HepG2 (cell line): Measurements from ENCODE around the gene ZFAND2A. TPM values are rescaled to one million over a fixed set of nuclear protein-coding genes. Genes with fewer than 3 reads are reported as not detected.

Experiments
- ATAC-seq: fragments of 200-7000 bp; cut with Tn5 transposase; 3 replicates; pipeline ENCODE4 v1.9.1; 2020; ENCODE audit warnings: mild to moderate bottlenecking, moderate library complexity
- BruUV-seq: library from RNA; stranded (reverse); fragments of 400-500 nt; replicated peaks from 2 replicates; lab custom pipeline; 2021; lab: Mats Ljungman, UMichigan
- CTCF ChIA-PET: fragments of 300-600 bp; formaldehyde crosslinking; extraction: SDS; loops from one replicate; lab custom pipeline; 2021; ENCODE audit warnings: low total read pairs, inconsistent platforms, low intra/inter-chr PET ratio; lab: Yijun Ruan, JAX
- POLR2A ChIA-PET: fragments of 350-600 bp; sonication (Branson Sonifier 250); formaldehyde crosslinking; loops from one replicate; lab custom pipeline; 2020; ENCODE audit warnings: antibody characterized with exemption, inconsistent platforms; lab: Yijun Ruan, JAX
- DNase-seq: peaks from one replicate; pipeline ENCODE4 v3.0.0-alpha.2; 2015; ENCODE audit warnings: low spot score
- FAIRE-seq: peaks from 3 replicates; lab custom pipeline; 2011; peaks lifted over from hg19 to GRCh38; lab: Jason Lieb, UNC
- H2AFZ ChIP-seq: one replicate; pipeline ENCODE4 v1.6.1; 2011; ENCODE audit warnings: low read length, inconsistent platforms
- H3K27ac ChIP-seq: fragments of 300-600 bp; 3 replicates; pipeline ENCODE4 v1.8.0; 2011; ENCODE audit warnings: mixed run types, mild to moderate bottlenecking, mixed read lengths, low read length, inconsistent platforms; ENCODE audit not compliant: insufficient read depth; ENCODE audit errors: extremely low read length
- H3K27me3 ChIP-seq, 2 experiments: fragments of 200-600 bp in 1 of 2; 2 replicates in 1 of 2; 3 replicates in 1 of 2; pipeline versions ENCODE4 v1.6.0 to v1.8.0; 2011; ENCODE audit warnings: low read length in 2 of 2, mild to moderate bottlenecking in 2 of 2, moderate library complexity in 2 of 2, inconsistent platforms in 1 of 2; ENCODE audit not compliant: insufficient read depth in 2 of 2, control insufficient read depth in 1 of 2
- H3K36me3 ChIP-seq, 2 experiments: fragments of 200-600 bp in 1 of 2; replicated peaks in 1 of 2; 2 replicates in 1 of 2; 3 replicates in 1 of 2; pipeline versions ENCODE4 v1.5.1 to v1.8.0; 2011; ENCODE audit warnings: low read length in 2 of 2, inconsistent platforms in 1 of 2; ENCODE audit not compliant: insufficient read depth in 2 of 2, control insufficient read depth in 1 of 2
- H3K4me1 ChIP-seq: 2 replicates; pipeline ENCODE4 v1.5.1; 2012; ENCODE audit warnings: low read length, inconsistent platforms; ENCODE audit not compliant: insufficient read depth
- H3K4me2 ChIP-seq: 2 replicates; pipeline ENCODE4 v1.6.0; 2011; ENCODE audit warnings: low read depth, low read length, inconsistent platforms
- H3K4me3 ChIP-seq, 3 experiments: fragments of 200-600 bp in 1 of 3; sonication (generic), shearing (Covaris generic) in 1 of 3; replicated peaks in 1 of 3; 2 replicates each; pipeline ENCODE4 v1.5.1; 2011 to 2016; ENCODE audit warnings: low read length in 3 of 3, inconsistent platforms in 2 of 3, low read depth in 2 of 3, mild to moderate bottlenecking in 2 of 3, control low read depth in 1 of 3, mixed read lengths in 1 of 3; ENCODE audit not compliant: insufficient read depth in 1 of 3
- H3K79me2 ChIP-seq: one replicate; pipeline ENCODE4 v1.6.1; 2011; ENCODE audit warnings: low read length, inconsistent platforms; ENCODE audit not compliant: insufficient read depth
- H3K9ac ChIP-seq: 2 replicates; pipeline ENCODE4 v1.6.0; 2011; ENCODE audit warnings: mild to moderate bottlenecking, low read depth, low read length, inconsistent platforms; ENCODE audit not compliant: insufficient read depth
- H3K9me3 ChIP-seq: 2 replicates; pipeline ENCODE4 v1.5.1; 2012; ENCODE audit warnings: mild to moderate bottlenecking, low read length
- H4K20me1 ChIP-seq: 2 replicates; pipeline ENCODE4 v1.6.0; 2011; ENCODE audit warnings: inconsistent platforms, mild to moderate bottlenecking, low read length, moderate library complexity; ENCODE audit not compliant: insufficient read depth
- BCL3 ChIP-seq: sonication (generic); formaldehyde crosslinking; IDR thresholded peaks from 2 replicates; pipeline ENCODE4 v1.5.1; 2020; ENCODE audit warnings: mild to moderate bottlenecking, missing genetic modification reagents, moderate library complexity
- CEBPZ ChIP-seq: IDR thresholded peaks from 2 replicates; pipeline ENCODE4 v1.6.1; 2012; ENCODE audit warnings: low read length, improper control_type of control experiment
- HOMEZ ChIP-seq: IDR thresholded peaks from 2 replicates; pipeline ENCODE4 v1.6.1; 2016; ENCODE audit warnings: low read depth
- HOXA7 ChIP-seq: sonication (generic); formaldehyde crosslinking; IDR thresholded peaks from 2 replicates; pipeline ENCODE4 v1.8.1; 2022; ENCODE audit warnings: mild to moderate bottlenecking, missing genetic modification reagents, moderate library complexity
- ZHX2 ChIP-seq, 2 experiments: sonication (generic) in 1 of 2; formaldehyde crosslinking in 1 of 2; IDR thresholded peaks; 2 replicates each; pipeline versions ENCODE4 v1.6.1 to v1.9.0; 2014 to 2022; ENCODE audit warnings: antibody characterized with exemption in 1 of 2, borderline replicate concordance in 1 of 2, inconsistent platforms in 1 of 2, low read depth in 1 of 2, missing genetic modification reagents in 1 of 2
- WGBS: methylation state at CpG from one replicate; pipeline ENCODE4 v1.1.6; 2017; ENCODE audit warnings: low lambda C conversion rate; 5-methylcytosine and 5-hydroxymethylcytosine counted together
- in situ Hi-C: cut with HindIII; loops from 2 replicates; pipeline ENCODE4 v1.10.0; 2017; ENCODE audit warnings: low pct_unique_long_range_greater_than_20kb; ENCODE audit not compliant: extremely low pct_ligation_motif_present
- intact Hi-C: fragments of 100-400 bp; cut with micrococcal nuclease; formaldehyde crosslinking; loops from one replicate; pipeline ENCODE4 v1.10.0; 2022; ENCODE audit not compliant: unreplicated experiment
- polyA plus RNA-seq, 8 experiments: library from polyadenylated mRNA; depleted of rRNA in 3 of 8; stranded (reverse) in 7 of 8; unstranded in 1 of 8; fragments of >200 nt; fragmentation: Illumina TruSeq in 4 of 8; extraction: Trizol in 4 of 8; gene quantifications; 2 replicates each; pipeline versions ENCODE4 v1.2.1 to v1.2.3, GENCODE V29; 2011 to 2016; ENCODE audit warnings: low read depth in 4 of 8, missing spikeins in 1 of 8, mixed read lengths in 1 of 8; ENCODE audit not compliant: insufficient read depth in 1 of 8
- total RNA-seq, 5 experiments: library from RNA; depleted of rRNA; stranded (reverse); fragments of >200 nt; fragmentation: Illumina TruSeq; extraction: Trizol; gene quantifications; 2 replicates each; pipeline ENCODE4 v1.2.3, GENCODE V29; 2016; ENCODE audit warnings: low read depth in 1 of 5

ZFAND2A gene
- total and polyA plus RNA-seq, 2 of the 13 experiments (the other 11 are each of a cell fraction or from before 2014, with no cell fraction given), result 140 to 153 TPM

- Histone ChIP-seq H3K79me2 (no peaks in the 10 kb centered on the region), H3K27ac (no peak overlapping the region), H3K4me2 (no peak overlapping the region), H2AFZ (no peak overlapping the region), H3K27me3 (peaks cover 3 to 49% of the 10 kb centered on the region in 2 experiments), H4K20me1 (no peaks in the 10 kb centered on the region), H3K36me3 (no peaks in the 10 kb centered on the region), H3K9ac (no peak overlapping the region), H3K4me3 (no peak overlapping the region), H3K9me3 (no peaks in the 10 kb centered on the region), H3K4me1 (peaks cover 6% of the 10 kb centered on the region; the same call in 1 of the 2 replicates)
- 35% methylated on average over 9 of the region's 19 CpGs for WGBS
- DNase-seq (no peak), FAIRE-seq (no peak), ATAC-seq (no peak)
- TF ChIP-seq BCL3 (CRISPR knock-in tag) (no peak), CEBPZ (no peak), HOMEZ (CRISPR knock-in tag) (no peak), HOXA7 (no peak), ZHX2 (IDR thresholded peaks at IDR 0.05; ENCODE audit: low read depth) (no peak), ZHX2 (CRISPR knock-in tag; IDR thresholded peaks at IDR 0.05; ENCODE audit: borderline replicate concordance) (no peak)
- intact Hi-C loops, result no loop called here
- BruUV-seq, result no TSS peak
- ChIA-PET CTCF (no interaction called here), POLR2A (no interaction called here)
- in situ Hi-C loops, result no loop called here
Measured at GRCh38 chr7:1200045-1200444, 40.0 kb upstream of the ZFAND2A start.
